Lower leg skin (tissue), 3 donors: Measurements from ENCODE around the gene DPYD.

Experiments used
- POLR2A ChIP-seq, 2 donors: fragments of 450-650 bp; IDR thresholded peaks; one replicate each; pipeline ENCODE4 v1.6.1; 2016 to 2017; ENCODE audit warnings: antibody characterized with exemption in 2 of 2, mild to moderate bottlenecking in 1 of 2, moderate library complexity in 1 of 2
- TF ChIP-seq, protein P1 (sequence below), 3 donors: fragments of 450-650 bp; IDR thresholded peaks; one replicate each; pipeline ENCODE4 v1.5.1; 2016; ENCODE audit warnings: antibody characterized with exemption in 3 of 3, mild to moderate bottlenecking in 3 of 3, moderate library complexity in 2 of 3

DNA sequence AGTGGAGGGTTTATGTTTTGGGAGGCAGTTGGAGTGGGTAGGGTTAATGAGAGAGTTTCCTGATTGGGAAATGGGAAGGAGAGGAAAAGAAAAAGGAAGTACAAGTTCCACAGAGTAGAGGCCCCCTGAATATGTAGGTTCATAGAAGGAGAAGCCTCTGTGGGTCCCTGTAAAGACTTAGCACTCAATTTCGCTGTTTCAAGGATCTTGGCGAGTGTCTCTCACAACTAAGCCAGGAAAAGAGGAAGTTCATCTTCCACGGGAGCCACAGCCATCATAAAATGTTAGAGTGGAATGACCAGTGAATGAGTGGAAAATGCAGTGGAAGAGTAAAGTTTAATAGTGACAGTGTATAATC is 17.4 kb upstream of the DPYD start:
- TF ChIP-seq, protein P1, sequence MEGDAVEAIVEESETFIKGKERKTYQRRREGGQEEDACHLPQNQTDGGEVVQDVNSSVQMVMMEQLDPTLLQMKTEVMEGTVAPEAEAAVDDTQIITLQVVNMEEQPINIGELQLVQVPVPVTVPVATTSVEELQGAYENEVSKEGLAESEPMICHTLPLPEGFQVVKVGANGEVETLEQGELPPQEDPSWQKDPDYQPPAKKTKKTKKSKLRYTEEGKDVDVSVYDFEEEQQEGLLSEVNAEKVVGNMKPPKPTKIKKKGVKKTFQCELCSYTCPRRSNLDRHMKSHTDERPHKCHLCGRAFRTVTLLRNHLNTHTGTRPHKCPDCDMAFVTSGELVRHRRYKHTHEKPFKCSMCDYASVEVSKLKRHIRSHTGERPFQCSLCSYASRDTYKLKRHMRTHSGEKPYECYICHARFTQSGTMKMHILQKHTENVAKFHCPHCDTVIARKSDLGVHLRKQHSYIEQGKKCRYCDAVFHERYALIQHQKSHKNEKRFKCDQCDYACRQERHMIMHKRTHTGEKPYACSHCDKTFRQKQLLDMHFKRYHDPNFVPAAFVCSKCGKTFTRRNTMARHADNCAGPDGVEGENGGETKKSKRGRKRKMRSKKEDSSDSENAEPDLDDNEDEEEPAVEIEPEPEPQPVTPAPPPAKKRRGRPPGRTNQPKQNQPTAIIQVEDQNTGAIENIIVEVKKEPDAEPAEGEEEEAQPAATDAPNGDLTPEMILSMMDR (IDR thresholded peaks at IDR 0.05) = no peak
- TF ChIP-seq POLR2A (IDR thresholded peaks at IDR 0.05) = no peak
